Esophagus muscularis mucosa (tissue), 4 donors: Measurements from ENCODE around the gene LMOD3. TPM values are rescaled to one million over a fixed set of nuclear protein-coding genes. Genes with fewer than 3 reads are reported as not detected.
A peak's percentile ranks its signal among the peaks of the same experiment; 100 is the strongest.

ENCODE experiments used
- DNase-seq: peaks from one replicate; pipeline ENCODE4 v3.0.0-alpha.2; 2017; ENCODE audit errors: extremely low spot score
- H3K27ac ChIP-seq, 4 donors: fragments of 200-600 bp; sonication (generic); replicated peaks in 1 of 4; 1 replicate in 3 of 4; 2 replicates in 1 of 4; pipeline ENCODE4 v1.5.1; 2016 to 2019; ENCODE audit warnings: mild to moderate bottlenecking in 1 of 4
- H3K27me3 ChIP-seq, 4 donors: fragments of 200-600 bp; sonication (generic); one replicate each; pipeline versions ENCODE4 v1.5.1 to v1.6.0; 2016 to 2019
- H3K36me3 ChIP-seq, 4 donors: fragments of 200-600 bp; sonication (generic); one replicate each; pipeline ENCODE4 v1.5.1; 2016 to 2019
- H3K4me1 ChIP-seq, 4 donors: fragments of 200-600 bp; sonication (generic); one replicate each; pipeline ENCODE4 v1.5.1; 2016 to 2019
- H3K4me3 ChIP-seq, 4 donors: fragments of 200-600 bp; sonication (generic); 1 replicate in 2 of 4; 2 replicates in 2 of 4; pipeline ENCODE4 v1.5.1; 2016 to 2019; ENCODE audit warnings: mild to moderate bottlenecking in 4 of 4, moderate library complexity in 1 of 4
- H3K9me3 ChIP-seq, 4 donors: fragments of 200-600 bp; sonication (generic); 1 replicate in 3 of 4; 2 replicates in 1 of 4; pipeline ENCODE4 v1.5.1; 2016 to 2019
- CTCF ChIP-seq, 3 experiments: fragments of 200-600 bp in 2 of 3; fragments of 450-650 bp in 1 of 3; sonication (generic) in 2 of 3; IDR thresholded peaks; one replicate each; pipeline ENCODE4 v1.5.1; 2017 to 2019; ENCODE audit warnings: antibody characterized with exemption in 3 of 3, mild to moderate bottlenecking in 2 of 3, moderate library complexity in 1 of 3
- EP300 ChIP-seq: sonication (generic); formaldehyde crosslinking; IDR thresholded peaks from one replicate; pipeline ENCODE4 v1.6.1; 2017; ENCODE audit warnings: antibody characterized with exemption
- POLR2A ChIP-seq: fragments of 450-650 bp; IDR thresholded peaks from one replicate; pipeline ENCODE4 v1.6.1; 2017; ENCODE audit warnings: antibody characterized with exemption, moderate library complexity, mild to moderate bottlenecking, low read depth
- POLR2AphosphoS5 ChIP-seq, 2 donors: sonication (generic); formaldehyde crosslinking; IDR thresholded peaks; one replicate each; pipeline ENCODE4 v1.6.1; 2017; ENCODE audit warnings: antibody characterized with exemption in 2 of 2
- WGBS: methylation state at CpG from one replicate; pipeline ENCODE4 v1.1.5; 2018; 5-methylcytosine and 5-hydroxymethylcytosine counted together
- intact Hi-C: fragments of 100-400 bp; cut with DNase I; formaldehyde crosslinking; loops from one replicate; pipeline ENCODE4 v1.15.1; 2023
- total RNA-seq, 4 donors: library from RNA; depleted of rRNA; stranded (reverse); fragments of >200 nt; gene quantifications; one replicate each; pipeline versions ENCODE4 v1.1.0 to v1.2.1, GENCODE V29; 2016

The LMOD3 gene
- total RNA-seq, 4 donors from 2014 or later, result 0.50 to 2.9 (median 1.3) TPM

- Histone ChIP-seq H3K4me3 (no peak overlapping the region), H3K36me3 (peaks cover 8 to 43% (median 35%) of the 10 kb centered on the region in 4 donors), H3K4me1 (peaks cover 36 to 63% (median 59%) of the 10 kb centered on the region in 4 donors), H3K27me3 (no peaks in the 10 kb centered on the region), H3K9me3 (no peaks in the 10 kb centered on the region), H3K27ac (no peak overlapping the region)
- TF ChIP-seq EP300, result no peak
- DNase-seq, result no peak
- intact Hi-C loops, result no loop called here
- 92% methylated on average over 4 of the region's 4 CpGs for WGBS
Observed at GRCh38 chr3:69102384-69102783, 20.0 kb downstream of the LMOD3 start.

GRCh38 chr3:69099576-69099975 lies 22.8 kb downstream of the LMOD3 start:
- Histone ChIP-seq H3K9me3 (no peaks in the 10 kb centered on the region), H3K4me3 (no peak overlapping the region), H3K4me1 (peaks cover 44 to 68% (median 67%) of the 10 kb centered on the region in 4 donors), H3K27me3 (no peaks in the 10 kb centered on the region), H3K36me3 (peaks cover 8 to 39% (median 28%) of the 10 kb centered on the region in 4 donors), H3K27ac (no peak overlapping the region)
- no peak for DNase-seq
- intact Hi-C loops, result no loop called here
- TF ChIP-seq POLR2A (no peak), EP300 (no peak), CTCF (IDR thresholded peaks at IDR 0.05) (no peak), POLR2AphosphoS5 (IDR thresholded peaks at IDR 0.05) (no peak)
- 81% methylated on average over 4 of the region's 4 CpGs for WGBS

- intact Hi-C loops, result no loop called here
- TF ChIP-seq CTCF (IDR thresholded peaks at IDR 0.05) (no peak), POLR2A (no peak), EP300 (no peak), POLR2AphosphoS5 (IDR thresholded peaks at IDR 0.05) (no peak)
- Histone ChIP-seq H3K36me3 (peaks cover 5 to 19% (median 9%) of the 10 kb centered on the region in 4 donors), H3K4me1 (peaks cover 52 to 82% (median 80%) of the 10 kb centered on the region in 4 donors), H3K9me3 (no peaks in the 10 kb centered on the region), H3K27ac (peak overlapping the region in 2 of 4 donors; percentile 60 to 95), H3K27me3 (no peaks in the 10 kb centered on the region), H3K4me3 (no peak overlapping the region)
- whole genome bisulfite sequencing, result 86% methylated on average over 9 of the region's 9 CpGs
- DNase-seq, result no peak
Observed at GRCh38 chr3:69097407-69098086, 24.8 kb downstream of the LMOD3 start.

GRCh38 chr3:69096299-69096698 lies 26.1 kb downstream of the LMOD3 start:
- TF ChIP-seq CTCF (IDR thresholded peaks at IDR 0.05) (no peak), POLR2A (no peak), POLR2AphosphoS5 (IDR thresholded peaks at IDR 0.05) (no peak), EP300 (no peak)
- no peak overlapping the region for H3K4me3 ChIP-seq
- H3K4me1 ChIP-seq, result peaks cover 63 to 94% (median 91%) of the 10 kb centered on the region in 4 donors
- H3K27me3 ChIP-seq, result no peaks in the 10 kb centered on the region
- DNase-seq, result no peak
- peaks cover 0 to 8% (median 0%) of the 10 kb centered on the region in 4 donors for H3K36me3 ChIP-seq
- WGBS, result 75% methylated on average over 5 of the region's 5 CpGs
- peak overlapping the region; percentile 58 to 95 (median 76) for H3K27ac ChIP-seq
- intact Hi-C loops, result no loop called here
- no peaks in the 10 kb centered on the region for H3K9me3 ChIP-seq

GRCh38 chr3:69095636-69096035 lies 26.8 kb downstream of the LMOD3 start:
- WGBS, result 72% methylated on average over 5 of the region's 5 CpGs
- peaks cover 70 to 96% (median 93%) of the 10 kb centered on the region in 4 donors for H3K4me1 ChIP-seq

More at GRCh38 chr3:69095636-69096035, 26.8 kb downstream of the LMOD3 start:
- no peak for DNase-seq
- Histone ChIP-seq H3K36me3 (peaks cover 0 to 8% (median 3%) of the 10 kb centered on the region in 4 donors), H3K9me3 (no peaks in the 10 kb centered on the region), H3K4me3 (no peak overlapping the region), H3K27me3 (no peaks in the 10 kb centered on the region), H3K27ac (peak overlapping the region; percentile 58 to 95 (median 76))
- no peak for TF ChIP-seq CTCF (IDR thresholded peaks at IDR 0.05)
- no peak for TF ChIP-seq POLR2AphosphoS5 (IDR thresholded peaks at IDR 0.05)
- no peak for TF ChIP-seq EP300
- TF ChIP-seq POLR2A, result no peak
- intact Hi-C loops, result no loop called here
